Measurements from ENCODE around the gene INO80C.
A peak's percentile ranks its signal among the peaks of the same experiment; 100 is the strongest.

The INO80C gene

GRCh38 chr18:35497370-35498197 is at the start of gene INO80C:
Gene INO80C, minus strand, starts transcription at chr18:35497960. Its CDS starts 86 bp downstream, at chr18:35497874.
- DNase-seq (ENCODE audit: low spot score): peak; percentile 95

GRCh38 chr18:35547008-35547605 is 49.3 kb upstream of the INO80C start:
- DNase-seq (ENCODE audit: low spot score): no peak

- no peak for DNase-seq (ENCODE audit: low spot score)
Measured at GRCh38 chr18:35542356-35542755, 44.6 kb upstream of the INO80C start.

GRCh38 chr18:35535297-35535696 is 37.5 kb upstream of the INO80C start:
- no peak for DNase-seq (ENCODE audit: low spot score)

GRCh38 chr18:35533916-35534405 is 36.2 kb upstream of the INO80C start:
- DNase-seq (ENCODE audit: low spot score): no peak

GRCh38 chr18:35528749-35529274 is 31.1 kb upstream of the INO80C start:
- no peak for DNase-seq (ENCODE audit: low spot score)

GRCh38 chr18:35526495-35527059 is 28.8 kb upstream of the INO80C start:
- no peak for DNase-seq (ENCODE audit: low spot score)

- no peak for DNase-seq (ENCODE audit: low spot score)
Measured at GRCh38 chr18:35525795-35526494, 28.2 kb upstream of the INO80C start.

GRCh38 chr18:35524226-35524625 is 26.5 kb upstream of the INO80C start:
- DNase-seq (ENCODE audit: low spot score): no peak

- no peak for DNase-seq (ENCODE audit: low spot score)
Measured at GRCh38 chr18:35522130-35522959, 24.6 kb upstream of the INO80C start.

- DNase-seq (ENCODE audit: low spot score): no peak
Measured at GRCh38 chr18:35521133-35521532, 23.4 kb upstream of the INO80C start.

GRCh38 chr18:35519148-35519899 is 21.6 kb upstream of the INO80C start:
- no peak for DNase-seq (ENCODE audit: low spot score)

GRCh38 chr18:35517715-35518114 is 20.0 kb upstream of the INO80C start:
- no peak for DNase-seq (ENCODE audit: low spot score)

- DNase-seq (ENCODE audit: low spot score): no peak
Measured at GRCh38 chr18:35516789-35517188, 19.0 kb upstream of the INO80C start.

GRCh38 chr18:35516351-35516750 is 18.6 kb upstream of the INO80C start:
- DNase-seq (ENCODE audit: low spot score): no peak

GRCh38 chr18:35515460-35516130 is 17.8 kb upstream of the INO80C start:
- DNase-seq (ENCODE audit: low spot score): no peak

- DNase-seq (ENCODE audit: low spot score): no peak
Measured at GRCh38 chr18:35514752-35515459, 17.1 kb upstream of the INO80C start.

GRCh38 chr18:35514283-35514682 is 16.5 kb upstream of the INO80C start:
- DNase-seq (ENCODE audit: low spot score): no peak

Data from cerebellar cortex (tissue), 1 donor.